SW480 (cell line): ENCODE data around the gene PJVK.
"Not testable (repeated sequence)": the region's sequence is repeated elsewhere in the genome, so short reads cannot be mapped to it uniquely, and the experiment has no call there.

Experiments used
- DNase-seq: peaks from one replicate; pipeline ENCODE4 v3.0.0-alpha.2; 2016; ENCODE audit warnings: low spot score

PJVK gene

DNA sequence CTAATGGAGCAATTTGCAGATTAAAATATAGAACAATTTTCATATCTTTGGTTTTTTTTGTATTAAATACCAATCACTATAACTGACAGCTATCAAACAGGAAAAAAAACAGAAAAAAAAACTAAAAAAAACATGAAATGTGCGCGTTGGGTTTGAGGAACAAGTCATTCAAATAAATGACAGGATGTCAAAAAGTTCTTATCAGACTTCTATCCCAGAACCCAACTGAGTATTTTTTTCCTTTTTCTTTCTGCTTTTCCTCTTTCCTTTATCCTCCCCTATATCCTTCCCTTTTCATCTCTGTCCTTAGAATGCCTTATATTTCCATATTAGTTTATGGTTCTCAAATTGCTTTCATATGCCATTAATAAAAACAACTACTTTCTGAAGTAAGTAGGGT is 14.5 kb upstream of the PJVK start:
- DNase-seq: no peak

DNA sequence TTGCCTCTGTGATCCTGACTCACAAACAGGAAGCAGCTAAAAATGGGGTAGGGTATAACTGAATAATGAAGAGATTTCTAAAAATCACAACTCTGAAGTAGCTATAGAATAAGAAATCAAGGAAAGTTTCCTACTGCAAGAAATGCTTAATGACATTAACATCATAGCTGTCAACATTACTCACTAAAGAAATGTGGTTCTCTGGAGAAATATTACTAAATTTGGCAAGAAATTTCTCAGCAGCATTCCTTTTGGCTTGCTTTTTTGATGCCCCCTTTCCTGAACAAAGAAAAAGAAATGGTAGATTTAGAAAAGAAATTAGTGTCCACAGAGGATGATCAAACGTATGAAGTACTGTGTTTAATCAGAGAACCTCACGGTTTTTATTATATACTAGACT is 9.8 kb upstream of the PJVK start:
- DNase-seq: no peak

DNA sequence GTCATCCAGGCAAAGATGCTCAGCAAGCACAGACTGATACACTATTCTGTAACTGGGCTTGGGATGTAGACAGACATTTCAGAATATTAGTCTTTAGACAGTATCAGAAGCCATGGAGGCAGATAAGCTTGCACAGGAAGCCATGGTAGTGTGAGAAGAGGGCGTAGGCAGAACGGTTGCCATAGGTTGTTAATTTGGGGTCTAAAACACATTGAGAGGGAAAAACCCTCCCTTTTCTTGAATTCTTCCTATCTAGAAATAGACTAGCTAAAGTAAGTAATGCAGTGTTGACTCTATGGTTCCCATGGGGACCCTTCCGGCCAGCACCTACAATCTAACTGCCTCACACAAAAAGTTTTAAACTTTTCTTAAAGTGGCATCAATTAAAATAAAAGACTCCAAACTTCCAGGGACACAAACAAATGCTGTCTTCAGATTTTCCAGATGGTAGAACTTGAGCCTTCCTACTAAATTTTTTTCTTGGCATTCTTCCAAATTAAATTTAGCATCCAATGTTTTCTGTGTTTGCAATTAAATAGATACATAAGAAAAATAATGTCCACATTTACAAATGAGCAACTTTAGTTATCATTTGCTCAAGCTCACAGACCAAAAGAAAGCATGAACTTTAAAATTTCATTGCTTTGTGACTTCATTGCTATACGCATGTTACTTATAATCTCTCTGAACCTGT is 2.1 kb upstream of the PJVK start:
- no peak for DNase-seq

DNA sequence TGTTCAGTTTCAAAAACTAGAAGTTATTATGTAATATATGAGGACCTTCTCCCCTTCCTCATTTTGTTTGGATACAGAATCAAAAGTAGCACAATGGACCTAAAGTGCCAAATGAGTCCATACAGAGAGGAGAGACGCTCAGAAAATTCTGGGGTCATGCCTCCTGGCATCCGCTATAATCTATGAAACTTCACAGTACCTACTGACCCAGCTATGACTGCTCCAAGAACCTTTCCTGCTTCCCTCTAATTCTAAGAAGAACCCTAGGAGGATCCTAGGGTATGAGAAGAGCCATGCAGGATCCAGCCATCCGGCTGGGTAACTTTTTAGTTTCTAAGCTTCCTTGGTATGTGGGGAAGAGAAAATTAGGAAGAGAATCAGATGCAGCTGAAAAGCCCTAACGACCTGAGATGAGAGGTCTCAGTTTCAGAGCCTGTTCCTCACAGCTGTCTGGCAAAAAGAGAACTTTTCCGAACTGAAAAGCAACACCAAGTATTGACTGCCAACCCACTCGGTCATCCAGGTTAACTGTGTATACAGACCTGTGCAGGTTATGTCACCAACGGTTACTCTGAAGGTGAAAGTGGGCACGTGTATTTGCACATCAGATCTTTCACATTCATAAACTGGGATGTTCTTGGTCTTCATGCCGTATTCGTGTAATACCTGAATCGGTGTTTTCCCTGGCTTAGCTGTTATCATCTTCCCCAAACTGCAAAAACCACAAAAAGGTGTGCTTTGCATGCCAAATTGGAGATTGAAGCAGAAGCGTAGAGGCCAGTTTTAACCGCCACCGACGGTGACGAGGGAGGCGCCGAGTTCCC is 1.3 kb upstream of the PJVK start:
- DNase-seq: peak; percentile 18

DNA sequence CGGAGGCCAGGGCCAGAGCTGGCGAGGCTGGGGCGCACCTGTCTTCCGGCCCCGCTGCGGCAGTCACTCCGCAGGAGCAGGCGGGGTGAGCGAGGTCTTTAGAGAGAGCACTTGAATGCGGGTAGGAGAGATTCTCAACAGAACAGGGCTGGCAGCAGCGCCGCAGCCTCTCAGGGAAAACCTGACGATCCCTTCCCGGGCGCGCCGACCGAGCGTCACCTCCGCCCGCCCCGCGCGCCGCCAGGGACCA is 729 bp upstream of the PJVK start:
- peak; percentile 75 for DNase-seq

DNA sequence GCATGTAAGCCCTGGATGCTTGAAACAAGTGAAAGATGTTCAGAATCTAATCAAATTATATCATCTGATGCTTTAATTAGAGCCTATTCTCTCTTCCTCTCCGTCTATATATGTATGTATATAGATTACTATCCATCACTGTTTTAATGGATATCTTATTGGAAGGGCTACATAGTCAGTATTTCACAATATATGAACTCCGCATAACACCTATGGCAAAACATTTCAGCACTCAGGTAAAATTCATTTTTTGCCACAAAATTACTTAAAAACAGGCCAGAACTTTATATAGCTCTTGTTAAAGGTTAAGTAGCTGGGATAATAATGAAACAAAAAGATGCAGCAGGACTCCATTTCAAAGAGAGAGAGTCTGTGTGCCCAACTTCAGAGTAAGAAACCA is 1.2 kb downstream of the PJVK start:
- DNase-seq: no peak

DNA sequence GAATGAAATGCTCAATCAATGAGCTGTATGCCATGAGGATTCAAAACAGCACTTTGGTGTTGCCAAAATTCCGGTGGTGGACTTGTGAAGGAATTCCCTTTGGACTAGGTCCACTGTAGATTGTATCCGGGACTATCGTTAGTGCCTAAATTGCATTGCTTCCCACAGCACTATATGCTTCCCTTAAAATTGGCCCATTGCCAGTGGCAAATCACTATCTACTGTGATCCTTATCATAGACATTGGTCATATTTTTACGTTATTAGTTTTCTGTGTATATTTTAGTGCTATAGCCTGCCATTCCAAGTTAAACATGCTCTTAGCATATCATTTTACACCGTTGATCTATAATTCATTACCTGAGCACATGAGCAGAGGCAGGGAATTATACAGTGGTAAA is 1.7 kb downstream of the PJVK start:
- DNase-seq: no peak

DNA sequence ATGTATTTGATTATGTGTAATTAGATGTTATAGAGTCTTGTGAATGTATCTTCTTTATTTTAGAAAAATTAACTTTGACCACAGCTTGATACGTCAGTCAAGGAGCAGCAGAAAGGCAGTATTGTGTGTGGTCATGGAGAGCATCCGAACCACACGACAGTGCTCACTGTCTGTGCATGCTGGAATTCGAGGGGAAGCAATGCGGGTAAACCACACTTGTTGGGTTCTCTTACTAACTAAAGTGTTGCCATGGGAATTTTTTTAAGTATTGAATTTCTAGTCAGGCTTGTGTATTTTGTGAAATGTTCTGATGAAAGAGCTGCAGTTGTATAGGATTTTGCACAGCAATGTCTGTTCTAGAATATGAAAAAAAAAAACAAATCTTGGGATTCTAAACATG is 4.8 kb downstream of the PJVK start:
- no peak for DNase-seq

DNA sequence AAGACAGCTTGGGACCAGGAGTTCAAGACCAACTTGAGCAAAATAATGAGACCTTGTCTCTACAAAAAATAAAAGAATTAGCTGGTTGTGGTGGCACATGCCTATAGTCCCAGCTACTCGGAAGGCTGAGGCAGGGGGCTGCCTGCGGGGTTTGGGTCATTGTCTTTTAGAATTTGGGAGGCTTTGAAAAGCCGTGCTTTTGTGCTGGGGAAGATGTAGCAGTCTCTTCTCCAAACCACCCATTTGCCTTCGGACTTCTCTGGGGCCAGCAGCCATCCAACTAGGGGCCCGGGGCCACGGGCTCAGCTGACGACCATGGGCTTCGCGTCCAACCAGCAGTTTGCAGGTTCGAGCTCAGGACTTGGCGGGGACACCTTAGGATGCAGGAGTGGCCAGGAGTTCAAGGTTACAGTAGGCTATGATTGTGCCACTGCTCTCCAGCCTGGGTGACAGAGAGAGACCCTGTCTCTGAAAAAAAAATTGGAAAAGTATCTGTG is 6.3 kb downstream of the PJVK start:
- no peak for DNase-seq

DNA sequence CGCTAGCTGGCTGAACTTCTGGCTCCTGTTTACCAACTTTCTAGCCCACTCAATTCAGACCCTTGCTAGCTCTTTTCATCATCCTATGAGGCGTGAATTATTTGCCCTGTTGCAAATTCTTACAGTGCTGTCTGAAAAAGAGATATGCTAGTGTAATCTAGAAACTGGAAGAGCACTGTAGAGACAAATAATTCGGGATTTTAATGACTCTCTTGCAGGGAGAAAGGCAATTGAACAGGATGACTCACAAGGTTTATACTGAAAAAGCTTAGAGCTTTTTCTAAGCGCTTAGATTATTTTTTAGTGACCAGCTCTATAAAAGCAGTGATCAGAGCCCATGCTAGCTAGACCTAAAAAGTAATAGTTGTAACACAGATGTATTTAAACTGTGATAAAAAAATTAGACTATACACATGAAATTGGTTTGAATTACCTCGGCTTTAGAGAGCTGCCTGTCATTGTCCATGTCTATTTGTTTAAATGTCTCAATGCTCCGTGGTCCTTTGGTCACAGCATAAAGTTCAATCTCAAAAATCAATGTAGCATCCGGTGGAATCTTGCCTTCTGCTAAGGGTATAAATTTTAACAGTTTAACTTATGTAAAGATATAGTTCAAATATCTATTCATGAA is 18.2 kb downstream of the PJVK start:
- no peak for DNase-seq

DNA sequence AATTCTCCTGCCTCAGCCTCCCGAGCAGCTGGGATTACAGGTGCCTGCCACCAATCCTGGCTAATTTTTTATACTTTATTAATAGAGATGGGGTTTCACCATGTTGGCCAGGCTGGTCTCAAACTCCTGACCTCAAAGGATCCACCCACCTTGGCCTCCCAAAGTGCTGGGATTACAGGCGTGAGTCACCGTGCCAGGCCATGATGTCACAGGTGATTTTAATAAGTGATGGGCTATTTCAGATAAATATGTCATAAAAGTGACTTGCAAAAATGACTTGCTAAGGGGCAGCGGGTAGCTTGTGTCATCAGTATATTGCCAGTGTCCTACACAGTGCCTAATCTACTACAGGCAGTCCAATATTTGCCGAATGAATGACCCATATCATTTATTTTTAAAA is 20.1 kb downstream of the PJVK start:
- not testable (repeated sequence) for DNase-seq

DNA sequence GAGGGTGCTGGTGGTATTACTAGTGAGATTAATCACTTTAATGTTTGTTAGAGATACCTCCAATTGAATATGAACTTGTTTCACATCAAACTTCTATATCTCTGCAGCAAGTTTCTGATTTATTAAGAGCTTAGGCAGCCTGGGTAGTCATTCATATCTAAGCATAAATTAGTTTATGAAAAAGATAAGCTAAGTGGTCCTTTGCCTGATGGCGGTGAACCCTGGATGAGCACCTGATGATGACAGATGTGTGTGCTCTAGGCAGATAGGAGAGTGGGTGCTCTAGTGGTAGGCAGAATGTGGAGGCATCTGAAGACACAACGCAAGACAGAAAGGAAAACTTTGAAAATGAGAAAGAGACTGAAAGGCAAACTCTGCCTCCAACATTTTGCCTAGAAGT is 22.2 kb downstream of the PJVK start:
- DNase-seq: no peak

DNA sequence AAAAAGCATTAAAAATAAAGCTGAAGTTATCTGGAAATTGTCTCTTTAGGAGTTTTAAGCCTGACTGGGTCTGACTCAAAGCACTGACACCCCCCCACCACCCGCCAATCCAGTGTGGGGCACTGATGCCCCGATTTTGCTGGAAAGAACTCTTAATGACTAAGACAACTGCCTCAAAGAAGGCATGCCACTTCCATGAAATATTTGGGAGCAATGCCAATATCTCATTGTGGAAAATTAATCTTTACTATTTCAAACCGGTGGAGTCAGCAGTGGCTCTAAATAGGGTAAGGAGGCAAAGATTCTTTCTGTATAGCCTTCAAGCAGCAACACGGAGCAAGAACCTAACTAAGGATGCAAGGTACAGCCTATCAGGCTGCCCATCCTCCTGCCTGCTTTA is 22.8 kb downstream of the PJVK start:
- no peak for DNase-seq

DNA sequence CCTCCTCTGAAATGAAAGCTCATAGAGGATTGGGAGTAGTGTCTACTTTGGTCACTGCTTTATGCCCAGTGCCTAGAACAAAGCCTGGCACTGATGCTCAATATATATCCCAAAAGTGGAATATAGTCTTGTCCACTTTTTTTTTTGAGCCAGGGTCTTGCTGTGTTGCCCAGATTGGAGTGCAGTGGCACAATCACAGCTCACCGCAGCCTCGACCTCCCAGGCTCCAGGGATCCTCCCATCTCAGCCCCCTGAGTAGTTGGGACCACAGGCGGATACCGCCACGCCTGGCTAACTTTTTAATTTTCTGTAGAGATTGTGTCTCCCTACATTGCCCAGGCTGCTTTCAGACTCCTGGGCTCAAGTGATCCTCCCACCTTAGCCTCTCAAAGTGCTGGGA is 23.4 kb downstream of the PJVK start:
- DNase-seq: no peak

DNA sequence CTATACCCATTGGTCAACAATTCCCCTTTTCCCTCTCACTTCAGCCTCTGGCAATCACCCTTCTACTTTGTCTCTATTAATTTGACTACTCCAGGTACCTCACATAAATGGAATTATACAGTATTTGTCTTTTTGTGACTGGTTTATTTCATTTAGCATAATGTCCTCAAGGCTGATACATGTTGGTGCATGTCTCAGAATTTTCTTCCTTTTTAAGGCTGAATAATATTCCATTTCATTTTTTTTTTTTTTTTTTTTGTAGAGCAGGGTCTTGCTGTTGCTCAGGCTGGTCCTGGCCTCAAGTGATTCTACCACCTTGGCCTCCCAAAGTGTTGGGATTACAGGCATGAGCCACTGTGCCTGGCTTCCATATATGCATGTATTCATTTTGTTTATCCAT is 25.3 kb downstream of the PJVK start:
- DNase-seq: no peak

DNA sequence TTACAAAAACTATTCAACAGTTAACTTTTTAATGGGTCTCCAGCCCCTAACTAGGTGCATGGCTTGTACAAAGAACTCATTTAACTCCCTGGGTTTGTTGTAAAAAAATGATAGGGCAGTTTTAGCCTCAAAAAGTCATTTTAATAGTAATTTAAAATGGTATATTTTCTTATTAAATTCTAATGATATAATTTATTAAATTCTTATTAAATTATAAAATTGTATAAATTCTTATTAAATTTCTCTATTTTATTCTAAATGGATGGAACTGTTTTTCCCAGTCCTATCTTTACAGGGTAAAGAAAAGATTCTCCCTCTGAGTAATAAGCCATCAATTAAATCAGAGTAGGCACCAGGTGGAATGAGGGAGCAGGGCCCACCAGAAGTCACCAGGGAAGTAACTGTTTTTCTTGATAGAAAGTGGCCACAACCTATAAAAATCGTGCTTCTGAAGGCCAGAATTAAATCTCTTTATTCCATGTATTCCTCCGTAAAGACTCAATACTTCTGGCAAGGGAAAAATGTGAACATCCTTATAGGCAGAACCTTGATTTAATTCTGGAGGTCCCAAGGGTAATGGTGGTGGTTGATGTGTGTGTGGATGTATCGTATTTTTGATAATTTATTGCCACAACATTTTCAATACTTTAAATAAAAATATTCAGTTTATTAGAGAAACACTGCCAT is 26.4 kb downstream of the PJVK start:
- no peak for DNase-seq

DNA sequence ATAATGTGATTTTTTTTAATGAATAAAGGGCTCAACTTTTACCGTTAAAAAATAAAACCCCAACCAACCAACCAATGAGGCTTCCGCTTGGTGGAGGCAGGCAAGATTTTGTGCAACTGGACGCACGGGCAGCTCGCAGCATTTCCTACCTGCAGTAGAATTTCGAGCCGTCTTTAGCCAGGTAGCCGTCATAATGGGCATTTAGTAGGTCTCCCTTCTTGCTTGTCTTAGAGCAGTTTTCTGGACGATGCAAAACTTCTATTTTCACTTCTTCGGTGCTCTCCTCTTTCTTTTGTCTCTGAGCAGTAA is 26.9 kb downstream of the PJVK start:
- DNase-seq: peak; percentile 42

DNA sequence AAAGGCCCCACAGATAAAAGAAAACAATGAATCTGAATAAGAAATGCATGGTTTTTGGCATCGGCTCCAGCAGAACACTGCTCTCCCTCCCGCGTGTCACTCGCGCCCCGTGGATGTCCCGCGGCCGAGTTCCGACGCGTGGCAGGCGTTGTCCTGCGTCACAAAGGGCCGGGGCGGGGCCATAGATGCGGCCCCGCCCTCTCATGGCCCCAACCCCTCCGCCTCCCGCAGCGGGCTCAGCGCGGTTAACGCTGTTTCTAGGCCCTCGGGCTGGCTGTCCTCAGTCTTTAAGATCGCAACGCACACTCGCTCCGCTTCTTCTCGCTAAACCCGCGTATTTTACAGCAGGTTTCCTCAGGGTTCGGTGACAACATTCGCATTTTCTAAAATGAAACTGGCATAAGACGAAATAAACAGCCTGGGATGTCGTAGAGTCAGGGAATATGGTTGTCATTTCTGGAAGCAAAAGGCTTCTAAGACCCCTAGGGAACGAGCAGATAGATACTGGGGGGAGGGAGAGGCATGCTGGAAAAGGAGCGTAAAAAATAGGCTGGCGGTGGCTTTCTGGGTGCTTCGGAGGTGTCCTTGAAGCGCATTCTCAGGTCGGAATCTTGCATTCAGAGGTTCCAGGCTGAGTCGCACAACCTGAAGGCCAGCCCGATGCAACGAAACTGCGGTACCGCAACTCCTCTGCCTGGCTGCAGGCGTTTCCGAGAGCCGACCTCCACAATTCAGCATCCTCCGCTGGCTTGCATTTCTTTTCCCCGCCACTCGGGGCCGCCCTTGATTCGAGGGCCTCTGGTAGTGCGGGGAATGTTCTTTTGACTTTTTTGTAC is 27.5 kb downstream of the PJVK start, which contains the start of gene FKBP7:
TSS of gene FKBP7 (minus strand) at position 162 of the 836 bp plus-strand sequence. CDS start at position 61, 101 bp downstream.
- DNase-seq: peak; percentile 88

DNA sequence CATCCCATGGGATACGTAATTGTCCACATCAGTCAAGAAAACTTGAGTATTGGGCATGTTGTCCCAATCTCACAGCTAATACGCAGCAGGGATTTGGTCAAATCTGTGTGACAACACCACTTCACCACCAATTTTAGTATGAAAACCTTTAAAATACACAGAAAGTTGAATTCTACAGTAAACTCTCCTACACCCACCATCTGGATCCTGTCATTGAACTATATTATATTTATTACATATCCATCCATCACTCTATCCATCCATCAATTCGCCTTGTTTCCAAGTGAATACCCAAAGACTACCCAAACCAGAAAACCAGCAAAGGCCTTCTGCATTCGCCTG is 28.1 kb downstream of the PJVK start:
- DNase-seq: no peak

DNA sequence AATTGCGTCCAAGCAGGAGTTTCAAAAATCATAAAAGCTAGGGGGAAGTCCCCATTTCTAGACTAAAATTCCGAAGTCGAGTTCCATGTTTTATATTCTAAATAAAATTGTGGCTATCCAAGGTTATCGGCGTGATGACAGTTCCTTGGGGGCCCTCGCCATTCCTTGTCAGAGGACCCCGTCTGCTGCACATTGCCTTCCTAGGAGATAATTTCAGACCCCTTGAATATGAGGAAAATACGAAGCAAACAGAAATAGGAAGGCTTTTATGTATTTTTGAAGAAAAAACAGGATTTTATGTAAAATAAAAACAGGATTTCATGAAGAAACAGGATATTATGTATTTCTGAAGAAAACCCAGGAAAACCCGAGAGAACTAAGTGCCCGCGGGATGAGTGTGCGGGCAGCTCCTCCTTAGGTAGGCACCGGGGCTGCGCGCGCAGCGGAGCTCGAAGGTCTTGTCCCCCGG is 28.6 kb downstream of the PJVK start:
- no peak for DNase-seq

DNA sequence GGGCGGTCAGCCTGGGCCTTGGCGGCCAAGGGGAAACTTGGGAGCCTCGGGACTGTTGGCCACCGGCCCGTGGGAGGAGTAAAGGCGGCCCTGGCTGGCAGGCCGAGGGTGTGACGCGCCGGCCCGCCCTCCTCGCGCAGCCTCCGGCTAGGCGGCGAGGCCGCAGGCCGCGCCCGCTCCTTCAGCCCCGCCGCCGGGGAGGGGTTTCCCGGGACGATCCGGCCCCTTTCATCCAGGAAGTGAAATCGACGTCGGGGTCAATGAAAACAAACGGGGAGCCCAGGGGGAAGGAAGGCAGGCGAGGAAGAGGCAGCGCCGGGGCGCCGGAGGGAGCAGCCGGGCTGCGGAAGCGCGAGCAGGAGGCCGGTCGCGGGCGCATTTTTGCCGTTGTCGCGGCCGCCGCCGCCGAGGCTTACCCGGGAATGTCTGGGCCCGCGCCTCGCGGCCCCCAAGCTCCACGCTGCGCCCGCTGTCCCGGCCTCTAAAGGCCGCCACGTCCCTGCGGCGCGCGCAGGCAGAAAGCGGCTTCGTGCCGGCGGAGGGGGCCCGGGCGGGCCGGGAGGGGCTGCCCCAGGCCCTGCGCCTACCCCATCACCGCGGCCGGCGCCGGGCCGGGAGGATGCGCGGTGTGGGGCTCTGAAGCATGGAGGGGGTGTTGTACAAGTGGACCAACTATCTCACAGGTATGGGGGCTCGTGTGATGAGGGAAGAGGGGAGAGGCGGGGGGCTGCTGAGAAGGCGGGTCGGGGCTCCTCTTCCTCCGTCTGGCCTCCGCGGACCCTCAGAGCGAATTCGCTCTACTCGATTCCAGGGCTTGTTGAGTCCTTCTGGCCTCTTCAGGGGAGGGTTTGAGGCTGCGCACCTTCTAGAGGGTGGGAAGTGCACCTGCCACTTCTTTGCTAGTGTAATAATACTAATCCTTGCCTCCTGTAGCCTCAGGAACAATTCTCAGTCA is 29.3 kb downstream of the PJVK start, which contains the start of gene PLEKHA3:
TSS of gene PLEKHA3 (plus strand) at position 231 of the 955 bp plus-strand sequence. CDS start at position 644, 413 bp downstream.
- peak; percentile 90 for DNase-seq
